22Rv1 (cell line): ENCODE results near the gene GLCE.

Experiments
- H3K27ac ChIP-seq: fragments of 450-650 bp; 2 replicates; pipeline ENCODE4 v1.5.1; 2017
- ZFX ChIP-seq: fragments of 450-650 bp; IDR thresholded peaks from 2 replicates; pipeline ENCODE4 v1.6.1; 2017; ENCODE audit warnings: antibody characterized with exemption, borderline replicate concordance
- TF ChIP-seq, protein P1 (sequence below): fragments of 450-650 bp; IDR thresholded peaks from 2 replicates; pipeline ENCODE4 v1.5.1; 2017; ENCODE audit warnings: mild to moderate bottlenecking

Gene GLCE

DNA sequence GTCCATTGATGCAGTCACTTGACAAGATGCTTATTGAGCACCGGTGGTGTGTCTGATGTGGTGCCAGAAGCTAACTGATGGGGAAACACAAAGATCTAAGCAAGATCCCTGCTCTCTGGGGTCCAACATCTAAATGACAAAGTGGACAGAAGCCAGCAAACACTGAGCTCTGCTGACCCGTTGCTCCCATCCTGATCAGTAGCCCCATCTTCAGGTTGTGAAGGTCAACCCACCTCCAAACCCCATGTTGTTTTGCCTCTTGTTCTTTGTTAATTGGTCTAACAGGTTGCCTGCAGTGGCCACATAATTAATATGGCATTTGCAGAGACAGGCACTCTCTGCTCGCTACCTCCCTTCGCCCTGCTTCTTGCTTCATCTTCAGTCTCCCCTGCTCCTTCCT is 21.5 kb upstream of the GLCE start:
- H3K27ac ChIP-seq: no peak overlapping the region
- TF ChIP-seq, protein P1, sequence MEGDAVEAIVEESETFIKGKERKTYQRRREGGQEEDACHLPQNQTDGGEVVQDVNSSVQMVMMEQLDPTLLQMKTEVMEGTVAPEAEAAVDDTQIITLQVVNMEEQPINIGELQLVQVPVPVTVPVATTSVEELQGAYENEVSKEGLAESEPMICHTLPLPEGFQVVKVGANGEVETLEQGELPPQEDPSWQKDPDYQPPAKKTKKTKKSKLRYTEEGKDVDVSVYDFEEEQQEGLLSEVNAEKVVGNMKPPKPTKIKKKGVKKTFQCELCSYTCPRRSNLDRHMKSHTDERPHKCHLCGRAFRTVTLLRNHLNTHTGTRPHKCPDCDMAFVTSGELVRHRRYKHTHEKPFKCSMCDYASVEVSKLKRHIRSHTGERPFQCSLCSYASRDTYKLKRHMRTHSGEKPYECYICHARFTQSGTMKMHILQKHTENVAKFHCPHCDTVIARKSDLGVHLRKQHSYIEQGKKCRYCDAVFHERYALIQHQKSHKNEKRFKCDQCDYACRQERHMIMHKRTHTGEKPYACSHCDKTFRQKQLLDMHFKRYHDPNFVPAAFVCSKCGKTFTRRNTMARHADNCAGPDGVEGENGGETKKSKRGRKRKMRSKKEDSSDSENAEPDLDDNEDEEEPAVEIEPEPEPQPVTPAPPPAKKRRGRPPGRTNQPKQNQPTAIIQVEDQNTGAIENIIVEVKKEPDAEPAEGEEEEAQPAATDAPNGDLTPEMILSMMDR: no peak
- TF ChIP-seq ZFX: no peak

DNA sequence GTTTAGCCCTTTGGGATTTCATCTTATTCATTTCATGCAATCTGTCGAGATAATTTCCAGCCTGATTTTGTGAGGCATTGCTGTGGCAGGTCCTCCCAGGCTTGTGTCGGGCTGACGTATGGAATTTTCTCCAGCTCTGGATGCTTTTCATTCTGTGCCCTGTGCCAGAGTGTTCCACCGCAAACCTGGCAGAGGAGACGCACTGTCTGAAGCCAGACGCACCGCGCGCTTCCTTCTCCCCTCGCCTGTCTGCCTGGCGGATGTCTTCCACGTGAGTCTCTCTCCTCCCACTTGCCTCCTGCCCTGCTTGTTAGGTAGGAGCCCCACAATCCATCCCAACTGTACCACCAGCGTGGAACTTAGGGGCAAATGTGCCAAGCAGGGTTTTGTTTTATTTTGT is 20.1 kb upstream of the GLCE start:
- no peak overlapping the region for H3K27ac ChIP-seq
- TF ChIP-seq ZFX: no peak
- TF ChIP-seq, protein P1: no peak

GRCh38 chr15:69141286-69141701 is 19.1 kb upstream of the GLCE start:
- TF ChIP-seq, protein P1: no peak
- TF ChIP-seq ZFX: no peak
- no peak overlapping the region for H3K27ac ChIP-seq

DNA sequence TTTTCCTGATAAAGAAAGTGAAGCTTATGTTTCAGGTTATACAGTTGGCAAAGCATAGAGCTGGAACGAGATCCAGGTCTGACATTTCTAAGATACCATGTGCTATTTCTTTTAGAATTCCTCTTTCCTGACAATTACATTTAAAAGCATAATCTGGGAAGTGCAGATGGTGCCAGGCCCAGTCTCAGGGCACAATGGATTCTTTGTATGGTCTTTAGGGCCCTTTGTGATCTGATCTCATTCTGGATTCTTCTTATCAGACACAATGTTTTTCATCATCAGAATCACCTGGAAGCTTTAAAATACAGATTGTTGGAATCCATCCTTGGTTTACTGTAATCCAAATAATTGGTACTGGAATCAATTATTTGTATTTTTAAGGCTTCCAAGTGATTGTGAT is 18.6 kb upstream of the GLCE start:
- no peak for TF ChIP-seq ZFX
- TF ChIP-seq, protein P1: no peak
- no peak overlapping the region for H3K27ac ChIP-seq

- TF ChIP-seq, protein P1: no peak
- no peak for TF ChIP-seq ZFX
- H3K27ac ChIP-seq: no peak overlapping the region
Measured at GRCh38 chr15:69143756-69144436, 16.5 kb upstream of the GLCE start.

DNA sequence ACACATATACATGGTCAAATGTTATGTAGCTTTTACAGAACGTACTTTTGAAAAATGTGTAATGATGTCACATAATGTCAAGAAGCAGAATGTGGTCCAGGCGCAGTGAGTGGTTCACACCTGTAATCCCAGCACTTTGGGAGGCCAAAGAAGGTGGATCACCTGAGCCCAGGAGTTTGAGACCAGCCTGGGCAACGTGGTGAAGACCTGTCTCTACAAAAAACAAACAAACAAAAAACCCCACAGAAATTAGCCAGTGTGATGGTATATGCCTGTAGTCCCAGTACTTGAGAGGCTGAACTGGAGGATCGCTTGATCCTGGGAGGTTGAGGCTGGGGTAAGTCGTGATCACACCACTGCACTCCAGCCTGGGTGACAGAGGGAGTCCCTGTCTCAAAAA is 15.9 kb upstream of the GLCE start:
- H3K27ac ChIP-seq: no peak overlapping the region
- no peak for TF ChIP-seq ZFX
- TF ChIP-seq, protein P1: no peak

DNA sequence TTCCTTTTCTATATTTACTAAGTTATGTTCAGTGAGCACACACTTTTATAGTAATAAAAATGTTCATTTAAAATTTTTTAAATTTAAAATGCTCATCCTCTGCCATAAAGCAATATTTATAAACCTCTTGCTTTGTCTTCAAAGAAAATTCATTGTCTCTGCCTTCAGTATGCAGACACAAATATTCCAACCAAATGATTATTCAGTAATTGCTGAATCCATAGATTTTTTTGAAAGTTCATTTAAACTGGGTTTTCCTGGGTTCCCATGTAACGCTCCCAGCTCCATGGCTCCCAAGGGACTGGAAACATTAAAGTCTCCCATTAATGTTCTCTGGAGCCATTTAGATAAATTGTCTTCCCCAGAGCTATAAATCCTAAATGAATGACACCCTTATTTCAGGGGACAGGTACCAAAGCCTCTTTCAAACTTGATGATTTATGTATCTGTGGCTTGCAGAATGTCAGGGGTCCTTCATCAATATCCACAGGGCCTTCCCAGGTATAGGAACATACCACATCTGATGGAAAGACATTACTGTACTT is 15.2 kb upstream of the GLCE start:
- TF ChIP-seq, protein P1: no peak
- no peak for TF ChIP-seq ZFX
- no peak overlapping the region for H3K27ac ChIP-seq
